Adipose tissue (tissue), 3 donors: ENCODE measurements around the gene IGFL1. TPM values are rescaled to one million over a fixed set of nuclear protein-coding genes. Genes with fewer than 3 reads are reported as not detected.
"Not testable (repeated sequence)": the region's sequence is repeated elsewhere in the genome, so short reads cannot be mapped to it uniquely, and the experiment has no call there.

Source experiments
- H3K27ac ChIP-seq: one replicate; pipeline ENCODE4 v1.5.1; 2013; ENCODE audit warnings: low read depth, low read length
- whole genome bisulfite sequencing, 3 donors: extraction: QIAGEN DNeasy Blood & Tissue Kit; methylation state at CpG; one replicate each; pipeline ENCODE4 v1.1.7; 2013; 5-methylcytosine and 5-hydroxymethylcytosine counted together
- polyA plus RNA-seq, 3 donors: library from polyadenylated mRNA; stranded (reverse); fragments of 200-250 nt; gene quantifications; one replicate each; pipeline ENCODE4 v1.2.3, GENCODE V29; 2013
- donor health status: healthy with polysubstance abuse.
- donor health status: Bipolar disorder and iron deficiency.
- donor health status: healthy.

IGFL1 gene
- polyA plus RNA-seq, 3 donors: not detected

- 87 to 92% (median 88%) methylated on average over 6 of the region's 6 CpGs for WGBS, 3 donors
- not testable (repeated sequence) for H3K27ac ChIP-seq
These were observed 13.6 kb downstream of the IGFL1 start for GRCh38 chr19:46243081-46243654.

GRCh38 chr19:46250076-46250735, 20.7 kb downstream of the IGFL1 start:
- H3K27ac ChIP-seq: no peak overlapping the region
- 55 to 65% (median 57%) methylated on average over 3 of the region's 3 CpGs for WGBS, 3 donors

GRCh38 chr19:46251416-46251815, 21.9 kb downstream of the IGFL1 start:
- H3K27ac ChIP-seq: no peak overlapping the region
- 69 to 81% (median 72%) methylated on average over 5 of the region's 5 CpGs for WGBS, 3 donors

- 56 to 68% (median 61%) methylated on average over 4 of the region's 4 CpGs for WGBS, 3 donors
- no peak overlapping the region for H3K27ac ChIP-seq
These were observed 25.2 kb downstream of the IGFL1 start for GRCh38 chr19:46254776-46255175.

GRCh38 chr19:46256855-46257254, 27.3 kb downstream of the IGFL1 start:
- no peak overlapping the region for H3K27ac ChIP-seq
- WGBS, 3 donors: 58 to 71% (median 62%) methylated on average over 8 of the region's 8 CpGs

- not testable (repeated sequence) for H3K27ac ChIP-seq
- 75 to 80% (median 79%) methylated on average over 7 of the region's 7 CpGs for WGBS, 3 donors
These were observed 32.0 kb downstream of the IGFL1 start for GRCh38 chr19:46261501-46261900.

- WGBS, 3 donors: 41 to 46% (median 45%) methylated on average over 11 of the region's 11 CpGs
These were observed 33.2 kb downstream of the IGFL1 start for GRCh38 chr19:46262684-46263296.

GRCh38 chr19:46264801-46265200, 35.3 kb downstream of the IGFL1 start:
- 70 to 79% (median 78%) methylated on average over 5 of the region's 5 CpGs for WGBS, 3 donors
- not testable (repeated sequence) for H3K27ac ChIP-seq

More at GRCh38 chr19:46262684-46263296, 33.2 kb downstream of the IGFL1 start:
- not testable (repeated sequence) for H3K27ac ChIP-seq

- no peak overlapping the region for H3K27ac ChIP-seq
- 14 to 23% (median 21%) methylated on average over 10 of the region's 10 CpGs for WGBS, 3 donors
These were observed 35.8 kb downstream of the IGFL1 start for GRCh38 chr19:46265217-46265828.

- WGBS, 3 donors: 80 to 85% (median 85%) methylated on average over 7 of the region's 7 CpGs
- H3K27ac ChIP-seq: no peak overlapping the region
These were observed 39.6 kb downstream of the IGFL1 start for GRCh38 chr19:46269101-46269500.

- 28 to 38% (median 36%) methylated on average over 17 of the region's 17 CpGs for WGBS, 3 donors
These were observed 41.1 kb downstream of the IGFL1 start for GRCh38 chr19:46270521-46271256.

GRCh38 chr19:46271481-46272197, 42.1 kb downstream of the IGFL1 start:
- no peak overlapping the region for H3K27ac ChIP-seq
- WGBS, 3 donors: 43 to 57% (median 45%) methylated on average over 8 of the region's 8 CpGs

More at GRCh38 chr19:46270521-46271256, 41.1 kb downstream of the IGFL1 start:
- no peak overlapping the region for H3K27ac ChIP-seq

- 76 to 87% (median 84%) methylated on average over 6 of the region's 6 CpGs for WGBS, 3 donors
- not testable (repeated sequence) for H3K27ac ChIP-seq
These were observed 44.4 kb downstream of the IGFL1 start for GRCh38 chr19:46273931-46274330.

- no peak overlapping the region for H3K27ac ChIP-seq
- WGBS, 3 donors: 69 to 85% (median 83%) methylated on average over 7 of the region's 7 CpGs
These were observed 49.6 kb downstream of the IGFL1 start for GRCh38 chr19:46279177-46279576.
